H1 (cell line): ENCODE results near the gene WNT9A. TPM values are rescaled to one million over a fixed set of nuclear protein-coding genes. Genes with fewer than 3 reads are reported as not detected.

Experiments used
- CTCF ChIA-PET: fragments of 300-600 bp; sonication (Branson Sonifier 250); formaldehyde crosslinking; loops from one replicate; lab custom pipeline; 2021; ENCODE audit not compliant: partially characterized antibody; lab: Charles Lee
- POLR2A ChIA-PET: fragments of 300-600 bp; sonication (Branson Sonifier 250); formaldehyde crosslinking; loops from one replicate; lab custom pipeline; 2021; ENCODE audit warnings: inconsistent platforms; ENCODE audit not compliant: partially characterized antibody; lab: Charles Lee
- DNase-seq, 2 experiments: peaks; one replicate each; pipeline versions ENCODE4 v3.0.0 to v3.0.0-alpha.2; 2010 to 2022; ENCODE audit warnings: low spot score in 2 of 2, low read depth in 1 of 2, mixed read lengths in 1 of 2
- FAIRE-seq: peaks from 2 replicates; lab custom pipeline; 2011; peaks lifted over from hg19 to GRCh38; lab: Jason Lieb, UNC
- H2AFZ ChIP-seq: 2 replicates; pipeline ENCODE4 v1.8.1; 2012; ENCODE audit warnings: low read length, inconsistent platforms
- H2AK5ac ChIP-seq: 2 replicates; pipeline ENCODE4 v1.6.1; 2013; ENCODE audit warnings: low read depth, low read length
- H2BK120ac ChIP-seq: replicated peaks from 2 replicates; pipeline ENCODE3; 2013; ENCODE audit warnings: low read depth, low read length, inconsistent platforms
- H2BK12ac ChIP-seq: 2 replicates; pipeline ENCODE4 v1.6.1; 2013; ENCODE audit warnings: low read depth, low read length
- H2BK15ac ChIP-seq: 2 replicates; pipeline ENCODE4 v1.6.1; 2013; ENCODE audit warnings: low read length
- H2BK20ac ChIP-seq: 2 replicates; pipeline ENCODE4 v1.6.1; 2013; ENCODE audit warnings: low read length
- H2BK5ac ChIP-seq: 2 replicates; pipeline ENCODE4 v1.6.1; 2013; ENCODE audit warnings: low read depth, low read length
- H3K14ac ChIP-seq: 2 replicates; pipeline ENCODE4 v1.6.1; 2013; ENCODE audit warnings: inconsistent platforms; ENCODE audit not compliant: insufficient read length
- H3K18ac ChIP-seq: 2 replicates; pipeline ENCODE4 v1.6.1; 2013; ENCODE audit warnings: low read length; ENCODE audit errors: extremely low read depth
- H3K23ac ChIP-seq: 2 replicates; pipeline ENCODE4 v1.6.1; 2013; ENCODE audit warnings: inconsistent platforms; ENCODE audit not compliant: insufficient read length
- H3K23me2 ChIP-seq: 2 replicates; pipeline ENCODE4 v1.6.1; 2013; ENCODE audit warnings: low read depth, low read length
- H3K27ac ChIP-seq: 2 replicates; pipeline ENCODE4 v1.6.1; 2011; ENCODE audit warnings: low read depth, low read length, inconsistent platforms
- H3K27me3 ChIP-seq, 4 experiments: replicated peaks in 1 of 4; 1 replicate in 1 of 4; 2 replicates in 3 of 4; pipeline versions ENCODE4 v1.6.1 to v1.8.1; 2011 to 2013; ENCODE audit warnings: low read length in 3 of 4, mild to moderate bottlenecking in 3 of 4, inconsistent platforms in 2 of 4, mixed read lengths in 2 of 4, moderate library complexity in 1 of 4; ENCODE audit not compliant: control insufficient read depth in 3 of 4, insufficient read depth in 3 of 4; ENCODE audit errors: extremely low read depth in 1 of 4
- H3K36me3 ChIP-seq, 4 experiments: 2 replicates each; pipeline versions ENCODE4 v1.6.1 to v1.8.1; 2011 to 2013; ENCODE audit warnings: mild to moderate bottlenecking in 4 of 4, low read length in 3 of 4, moderate library complexity in 2 of 4, control low read depth in 1 of 4, inconsistent platforms in 1 of 4; ENCODE audit not compliant: insufficient read depth in 4 of 4, control insufficient read depth in 2 of 4
- H3K4ac ChIP-seq: replicated peaks from 2 replicates; pipeline ENCODE3; 2013; ENCODE audit warnings: low read length, low read depth, mixed read lengths, inconsistent platforms; ENCODE audit not compliant: insufficient read length
- H3K4me1 ChIP-seq, 4 experiments: replicated peaks in 1 of 4; 1 replicate in 1 of 4; 2 replicates in 3 of 4; pipeline versions ENCODE4 v1.6.1 to v1.8.1; 2011 to 2013; ENCODE audit warnings: low read length in 3 of 4, inconsistent platforms in 2 of 4, mixed read lengths in 1 of 4; ENCODE audit not compliant: insufficient read depth in 4 of 4, control insufficient read depth in 3 of 4
- H3K4me2 ChIP-seq, 2 experiments: 2 replicates each; pipeline versions ENCODE4 v1.6.1 to v1.8.1; 2011 to 2013; ENCODE audit warnings: low read depth in 2 of 2, low read length in 2 of 2, control low read depth in 1 of 2, inconsistent platforms in 1 of 2, mild to moderate bottlenecking in 1 of 2; ENCODE audit not compliant: insufficient read depth in 1 of 2
- H3K4me3 ChIP-seq, 4 experiments: fragments of 200-600, 300-600 bp in 1 of 4; sonication (generic), shearing (Covaris generic), sonication (Bioruptor Twin) in 1 of 4; 2 replicates each; pipeline versions ENCODE4 v1.5.1 to v1.8.1; 2011 to 2016; ENCODE audit warnings: low read length in 4 of 4, low read depth in 3 of 4, control low read depth in 2 of 4, inconsistent platforms in 2 of 4, mild to moderate bottlenecking in 2 of 4, mixed read lengths in 1 of 4, moderate library complexity in 1 of 4; ENCODE audit not compliant: insufficient read depth in 2 of 4; ENCODE audit errors: extremely low read depth in 1 of 4
- H3K56ac ChIP-seq: replicated peaks from 2 replicates; pipeline ENCODE3; 2013; ENCODE audit warnings: low read depth, mild to moderate bottlenecking, mixed read lengths, low read length, inconsistent platforms; ENCODE audit not compliant: insufficient read length
- H3K79me1 ChIP-seq: 2 replicates; pipeline ENCODE4 v1.6.1; 2013; ENCODE audit warnings: low read depth, low read length, control low read depth
- H3K79me2 ChIP-seq, 2 experiments: 2 replicates each; pipeline versions ENCODE4 v1.6.1 to v1.8.1; 2012 to 2013; ENCODE audit warnings: low read length in 2 of 2, mild to moderate bottlenecking in 2 of 2, inconsistent platforms in 1 of 2; ENCODE audit not compliant: insufficient read depth in 2 of 2, control insufficient read depth in 1 of 2
- H3K9ac ChIP-seq, 4 experiments: replicated peaks in 1 of 4; 1 replicate in 1 of 4; 2 replicates in 3 of 4; pipeline versions ENCODE4 v1.6.1 to v1.8.1; 2011 to 2013; ENCODE audit warnings: low read depth in 3 of 4, low read length in 3 of 4, control low read depth in 2 of 4, mild to moderate bottlenecking in 2 of 4, moderate library complexity in 2 of 4, inconsistent platforms in 1 of 4; ENCODE audit errors: extremely low read depth in 1 of 4
- H3K9me3 ChIP-seq, 2 experiments: 2 replicates each; pipeline versions ENCODE4 v1.6.1 to v1.8.1; 2012 to 2013; ENCODE audit warnings: mild to moderate bottlenecking in 2 of 2, moderate library complexity in 2 of 2, control low read depth in 1 of 2, inconsistent platforms in 1 of 2, low read depth in 1 of 2, low read length in 1 of 2, mixed read lengths in 1 of 2; ENCODE audit not compliant: insufficient read depth in 2 of 2
- H4K20me1 ChIP-seq, 2 experiments: replicated peaks in 1 of 2; 2 replicates each; pipeline versions ENCODE3 to v1.8.1; 2011 to 2013; ENCODE audit warnings: inconsistent platforms in 2 of 2, low read length in 2 of 2, mild to moderate bottlenecking in 1 of 2; ENCODE audit not compliant: insufficient read depth in 2 of 2, control insufficient read depth in 1 of 2
- H4K5ac ChIP-seq: 2 replicates; pipeline ENCODE4 v1.6.1; 2013; ENCODE audit warnings: low read length, low read depth, mixed read lengths, inconsistent platforms; ENCODE audit not compliant: insufficient read length
- H4K8ac ChIP-seq: 2 replicates; pipeline ENCODE4 v1.8.0; 2013; ENCODE audit warnings: mild to moderate bottlenecking, moderate library complexity, low read length, inconsistent platforms; ENCODE audit not compliant: insufficient read depth; ENCODE audit errors: extremely low read depth
- H4K91ac ChIP-seq: replicated peaks from 2 replicates; pipeline ENCODE3; 2013; ENCODE audit warnings: low read length, mixed read lengths, inconsistent platforms; ENCODE audit not compliant: insufficient read length
- BRCA1 ChIP-seq: IDR thresholded peaks from 2 replicates; pipeline ENCODE4 v1.6.1; 2012; ENCODE audit warnings: low read depth, low read length, improper control_type of control experiment
- CEBPB ChIP-seq: IDR thresholded peaks from 2 replicates; pipeline ENCODE4 v1.6.1; 2012; ENCODE audit warnings: low read depth, low read length
- EZH2 ChIP-seq: fragments of 200-600 bp; sonication (generic); IDR thresholded peaks from 2 replicates; pipeline ENCODE4 v1.7.1; 2012; ENCODE audit warnings: low read depth, mild to moderate bottlenecking, moderate library complexity, low read length, inconsistent platforms; ENCODE audit not compliant: severe bottlenecking
- HDAC2 ChIP-seq, 2 experiments: fragments of 300-600 bp in 1 of 2; sonication (generic) in 1 of 2; IDR thresholded peaks; 2 replicates each; pipeline ENCODE4 v1.6.1; 2011 to 2012; ENCODE audit warnings: low read depth in 2 of 2, low read length in 2 of 2, mild to moderate bottlenecking in 2 of 2, moderate library complexity in 2 of 2, borderline replicate concordance in 1 of 2, inconsistent platforms in 1 of 2
- MAX ChIP-seq: IDR thresholded peaks from 2 replicates; pipeline ENCODE4 v1.6.1; 2012; ENCODE audit warnings: inconsistent platforms
- RAD21 ChIP-seq, 2 experiments: IDR thresholded peaks in 1 of 2; conservative IDR thresholded peaks in 1 of 2; 2 replicates each; pipeline ENCODE4 v1.6.1; 2011; ENCODE audit warnings: low read depth in 2 of 2, low read length in 2 of 2, improper control_type of control experiment in 1 of 2, inconsistent platforms in 1 of 2, mild to moderate bottlenecking in 1 of 2, moderate library complexity in 1 of 2
- SRF ChIP-seq: IDR thresholded peaks from 2 replicates; pipeline ENCODE4 v1.6.1; 2011; ENCODE audit warnings: mild to moderate bottlenecking, low read depth, low read length, moderate library complexity
- USF2 ChIP-seq: IDR thresholded peaks from 2 replicates; pipeline ENCODE4 v1.6.1; 2011; ENCODE audit warnings: low read length, improper control_type of control experiment
- YY1 ChIP-seq: IDR thresholded peaks from 2 replicates; pipeline ENCODE4 v1.6.1; 2011; ENCODE audit warnings: low read depth, mild to moderate bottlenecking, low read length
- WGBS, 2 experiments: shearing (Covaris generic) in 1 of 2; methylation state at CpG; one replicate each; pipeline versions ENCODE4 v1.1.6 to v1.1.7; 2013 to 2015; ENCODE audit warnings: low lambda C conversion rate in 2 of 2, mixed read lengths in 2 of 2, inconsistent platforms in 1 of 2, low coverage in 1 of 2, missing lambda C conversion rate in 1 of 2; ENCODE audit not compliant: insufficient replicate concordance in 2 of 2, insufficient coverage in 1 of 2, insufficient read length in 1 of 2; ENCODE audit errors: extremely low coverage in 1 of 2, missing lambda C conversion rate in 1 of 2; 5-methylcytosine and 5-hydroxymethylcytosine counted together
- polyA plus RNA-seq, 7 experiments: library from polyadenylated mRNA; depleted of rRNA in 3 of 7; stranded (reverse) in 5 of 7; unstranded in 2 of 7; fragments of >200 nt in 5 of 7; fragments of 200-250 nt in 2 of 7; gene quantifications; 1 replicate in 5 of 7; 2 replicates in 1 of 7; 4 replicates in 1 of 7; pipeline versions ENCODE4 v1.2.1 to v1.2.3, GENCODE V29; 2011 to 2013; ENCODE audit warnings: missing spikeins in 2 of 7, mixed read lengths in 2 of 7
- total RNA-seq: library from RNA; stranded (reverse); fragmentation: NEBNext Ultra II Directional; extraction: Animal tissue kit (Norgen Biotek cat#: 25700); gene quantifications from 2 replicates; pipeline ENCODE4 v1.2.1, GENCODE V29; 2021

WNT9A gene
- total and polyA plus RNA-seq, 2 of the 8 experiments (the other 6 are each of a cell fraction or from before 2014, with no cell fraction given), result 1.1 to 1.5 TPM

- ChIA-PET CTCF (interaction anchor here (1.0 to 1.4 kb wide), 3 partner anchors 10 to 407 kb away, joined by 3 to 4 read pairs (median 3); no protein-coding TSS in a partner anchor), POLR2A (interaction anchor here (0.9 to 1.6 kb wide), 3 partner anchors 8 to 128 kb away, joined by 3 to 5 read pairs (median 4); no protein-coding TSS in a partner anchor)
- no peak for TF ChIP-seq MAX
- no peak for TF ChIP-seq CEBPB
- TF ChIP-seq BRCA1, result no peak
- no peak for TF ChIP-seq RAD21 (IDR thresholded peaks at IDR 0.05 in 1 of 2, conservative IDR thresholded peaks at IDR 0.05 in 1 of 2; ENCODE audit: low read depth in 2 of 2, low read length in 2 of 2)
- no peak for TF ChIP-seq EZH2
- no peak for TF ChIP-seq HDAC2 (IDR thresholded peaks at IDR 0.05; ENCODE audit: borderline replicate concordance in 1 of 2, low read depth in 2 of 2, low read length in 2 of 2)
- no peak for TF ChIP-seq YY1
- no peak for TF ChIP-seq USF2
- TF ChIP-seq SRF, result no peak
These were observed 59.2 kb downstream of the WNT9A start for GRCh38 chr1:227888404-227889046.

More at GRCh38 chr1:227888404-227889046, 59.2 kb downstream of the WNT9A start:
- peak overlapping the region in 1 of 4 experiments; percentile 72; a peak in 1 of 8 replicates for H3K4me3 ChIP-seq
- peak overlapping the region; percentile 60; the same call in 1 of the 2 replicates for H2BK5ac ChIP-seq
- peak overlapping the region; percentile 16 for H4K5ac ChIP-seq
- peak overlapping the region; percentile 75 to 88; a peak in 2 of 4 replicates for H3K4me2 ChIP-seq
- no peak overlapping the region for H3K27ac ChIP-seq
- H4K91ac ChIP-seq, result peak overlapping the region; percentile 47
- H3K9me3 ChIP-seq, result no peaks in the 10 kb centered on the region
- H3K27me3 ChIP-seq, result no peaks in the 10 kb centered on the region; a peak in 2 of 7 replicates
- WGBS, 2 experiments, result 80% methylated on average over 8 of the region's 8 CpGs; no CpG with 5 or more reads in 1 of the 2 experiments
- no peaks in the 10 kb centered on the region for H3K79me1 ChIP-seq
- H3K9ac ChIP-seq, result no peak overlapping the region
- no peak overlapping the region for H3K56ac ChIP-seq
- H2BK12ac ChIP-seq, result peak overlapping the region; percentile 75; the same call in 1 of the 2 replicates
- no peaks in the 10 kb centered on the region for H3K36me3 ChIP-seq
- peak overlapping the region; percentile 80; the same call in 1 of the 2 replicates for H2BK20ac ChIP-seq
- no peak for FAIRE-seq
- H2BK120ac ChIP-seq, result peak overlapping the region; percentile 21
- peaks cover 0 to 29% (median 11%) of the 10 kb centered on the region in 4 experiments; a peak in 6 of 7 replicates for H3K4me1 ChIP-seq
- H3K79me2 ChIP-seq, result no peaks in the 10 kb centered on the region
- peak in 1 of 2 experiments; percentile 44 for DNase-seq
- H2AFZ ChIP-seq, result no peak overlapping the region; the same call in 1 of the 2 replicates
- no peak overlapping the region for H4K8ac ChIP-seq
- no peaks in the 10 kb centered on the region for H4K20me1 ChIP-seq
- peak overlapping the region; percentile 72; the same call in 1 of the 2 replicates for H2BK15ac ChIP-seq
- no peak overlapping the region for H3K14ac ChIP-seq
- peaks cover 13% of the 10 kb centered on the region; the same call in 1 of the 2 replicates for H3K23me2 ChIP-seq
- H3K23ac ChIP-seq, result no peak overlapping the region
- H3K4ac ChIP-seq, result peak overlapping the region; percentile 66
- H3K18ac ChIP-seq, result peak overlapping the region; percentile 60
- no peak overlapping the region; the same call in 1 of the 2 replicates for H2AK5ac ChIP-seq
